Measurements from ENCODE around the gene BCAT1.

The BCAT1 gene

DNA sequence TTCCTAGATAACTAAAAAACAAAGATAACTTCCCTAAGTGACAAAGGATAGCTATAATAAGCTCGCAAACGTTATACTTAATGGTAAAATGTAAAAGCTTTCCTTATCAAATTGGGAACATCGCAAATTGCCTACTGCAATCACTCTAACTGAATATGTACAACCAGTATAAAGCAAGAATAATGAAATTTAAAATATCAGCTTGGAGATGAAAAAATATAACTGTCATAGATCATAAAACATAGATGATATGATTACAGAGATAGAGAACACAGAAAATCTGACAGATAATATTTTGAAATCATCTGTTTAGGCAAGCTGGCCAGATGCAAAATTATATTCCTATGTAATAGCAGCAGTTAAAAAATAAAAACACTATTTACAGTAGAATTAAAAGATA lies 64.0 kb downstream of the BCAT1 start:
- TF ChIP-seq, protein P1, sequence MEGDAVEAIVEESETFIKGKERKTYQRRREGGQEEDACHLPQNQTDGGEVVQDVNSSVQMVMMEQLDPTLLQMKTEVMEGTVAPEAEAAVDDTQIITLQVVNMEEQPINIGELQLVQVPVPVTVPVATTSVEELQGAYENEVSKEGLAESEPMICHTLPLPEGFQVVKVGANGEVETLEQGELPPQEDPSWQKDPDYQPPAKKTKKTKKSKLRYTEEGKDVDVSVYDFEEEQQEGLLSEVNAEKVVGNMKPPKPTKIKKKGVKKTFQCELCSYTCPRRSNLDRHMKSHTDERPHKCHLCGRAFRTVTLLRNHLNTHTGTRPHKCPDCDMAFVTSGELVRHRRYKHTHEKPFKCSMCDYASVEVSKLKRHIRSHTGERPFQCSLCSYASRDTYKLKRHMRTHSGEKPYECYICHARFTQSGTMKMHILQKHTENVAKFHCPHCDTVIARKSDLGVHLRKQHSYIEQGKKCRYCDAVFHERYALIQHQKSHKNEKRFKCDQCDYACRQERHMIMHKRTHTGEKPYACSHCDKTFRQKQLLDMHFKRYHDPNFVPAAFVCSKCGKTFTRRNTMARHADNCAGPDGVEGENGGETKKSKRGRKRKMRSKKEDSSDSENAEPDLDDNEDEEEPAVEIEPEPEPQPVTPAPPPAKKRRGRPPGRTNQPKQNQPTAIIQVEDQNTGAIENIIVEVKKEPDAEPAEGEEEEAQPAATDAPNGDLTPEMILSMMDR (IDR thresholded peaks at IDR 0.05): no peak
- Histone ChIP-seq H3K36me3 (no peaks in the 10 kb centered on the region), H3K4me1 (ENCODE audit: control insufficient read depth in 1 of 2, insufficient read depth in 1 of 2, low read depth in 1 of 2, low read length in 1 of 2) (no peaks in the 10 kb centered on the region)

DNA sequence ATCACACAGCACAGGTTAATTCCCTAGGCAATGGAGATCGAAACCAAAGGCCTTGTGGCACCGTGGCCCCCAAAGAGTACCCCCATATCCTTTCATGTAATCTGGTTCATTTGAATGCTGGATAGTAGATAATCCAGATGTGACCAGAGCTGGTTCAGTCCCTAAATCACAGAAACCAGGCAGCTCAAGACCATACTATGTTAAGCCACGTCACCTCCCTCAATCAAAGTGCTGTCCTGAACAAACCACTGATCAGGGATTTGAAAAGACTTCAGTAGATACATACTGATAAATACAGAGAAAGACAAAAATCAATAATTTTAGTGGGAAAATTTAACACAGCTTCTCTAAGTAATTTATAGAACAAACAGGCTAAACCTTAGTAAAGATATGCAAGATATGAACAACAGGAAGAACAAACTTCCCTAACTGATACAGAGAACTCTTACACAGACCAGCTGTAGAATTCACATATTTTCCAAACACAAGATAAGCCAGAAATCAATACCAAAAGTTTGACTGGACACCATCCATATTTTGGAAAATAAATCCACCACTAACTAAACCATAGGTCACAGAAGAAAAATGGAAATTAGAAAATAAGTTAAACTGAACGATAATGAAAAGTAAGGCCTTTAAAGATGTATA lies 67.1 kb downstream of the BCAT1 start:
- no peaks in the 10 kb centered on the region for H3K4me1 ChIP-seq (ENCODE audit: control insufficient read depth in 1 of 2, insufficient read depth in 1 of 2, low read depth in 1 of 2, low read length in 1 of 2)
- no peaks in the 10 kb centered on the region for H3K27me3 ChIP-seq
- no peak overlapping the region for H3K27ac ChIP-seq
- H3K36me3 ChIP-seq: no peaks in the 10 kb centered on the region
- H3K9me3 ChIP-seq: no peaks in the 10 kb centered on the region
- TF ChIP-seq, protein P1 (IDR thresholded peaks at IDR 0.05): no peak
- H3K4me3 ChIP-seq (ENCODE audit: low read depth in 1 of 2, low read length in 1 of 2): no peak overlapping the region

More for the DNA sequence above, 64.0 kb downstream of the BCAT1 start:
- Histone ChIP-seq H3K9me3 (no peaks in the 10 kb centered on the region), H3K27ac (no peak overlapping the region), H3K27me3 (no peaks in the 10 kb centered on the region), H3K4me3 (ENCODE audit: low read depth in 1 of 2, low read length in 1 of 2) (no peak overlapping the region)

GRCh38 chr12:24881227-24881626 lies 67.7 kb downstream of the BCAT1 start:
- Histone ChIP-seq H3K9me3 (no peaks in the 10 kb centered on the region), H3K36me3 (no peaks in the 10 kb centered on the region), H3K4me1 (ENCODE audit: control insufficient read depth in 1 of 2, insufficient read depth in 1 of 2, low read depth in 1 of 2, low read length in 1 of 2) (no peaks in the 10 kb centered on the region), H3K27me3 (no peaks in the 10 kb centered on the region), H3K4me3 (ENCODE audit: low read depth in 1 of 2, low read length in 1 of 2) (no peak overlapping the region), H3K27ac (no peak overlapping the region)
- TF ChIP-seq, protein P1 (IDR thresholded peaks at IDR 0.05): no peak

DNA sequence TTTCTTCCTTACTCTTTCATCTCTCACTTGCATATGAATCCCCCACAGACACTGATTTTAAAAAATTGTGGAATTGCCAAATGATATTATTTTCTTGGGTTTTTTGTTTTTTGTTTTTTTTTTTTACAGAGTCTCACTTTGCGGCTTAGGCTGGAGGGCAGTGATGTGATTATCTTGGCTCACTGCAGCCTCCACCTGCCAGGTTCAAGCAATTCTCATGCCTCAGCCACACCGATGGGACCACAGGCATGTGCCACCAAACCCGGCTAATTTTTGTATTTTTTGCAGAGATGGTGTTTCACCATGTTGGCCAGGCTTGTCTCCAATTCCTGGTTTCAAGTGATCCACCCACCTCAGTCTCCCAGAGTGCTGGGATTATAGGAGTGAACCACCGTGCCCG lies 68.2 kb downstream of the BCAT1 start:
- Histone ChIP-seq H3K36me3 (no peaks in the 10 kb centered on the region), H3K27ac (no peak overlapping the region), H3K9me3 (no peaks in the 10 kb centered on the region), H3K27me3 (no peaks in the 10 kb centered on the region), H3K4me3 (ENCODE audit: low read depth in 1 of 2, low read length in 1 of 2) (no peak overlapping the region), H3K4me1 (ENCODE audit: control insufficient read depth in 1 of 2, insufficient read depth in 1 of 2, low read depth in 1 of 2, low read length in 1 of 2) (no peaks in the 10 kb centered on the region)
- TF ChIP-seq, protein P1 (IDR thresholded peaks at IDR 0.05): no peak

GRCh38 chr12:24879644-24880043 lies 69.3 kb downstream of the BCAT1 start:
- no peak overlapping the region for H3K4me3 ChIP-seq (ENCODE audit: low read depth in 1 of 2, low read length in 1 of 2)
- no peaks in the 10 kb centered on the region for H3K36me3 ChIP-seq
- H3K9me3 ChIP-seq: no peaks in the 10 kb centered on the region
- no peaks in the 10 kb centered on the region for H3K4me1 ChIP-seq (ENCODE audit: control insufficient read depth in 1 of 2, insufficient read depth in 1 of 2, low read depth in 1 of 2, low read length in 1 of 2)
- H3K27ac ChIP-seq: no peak overlapping the region
- no peaks in the 10 kb centered on the region for H3K27me3 ChIP-seq
- TF ChIP-seq, protein P1 (IDR thresholded peaks at IDR 0.05): no peak

Measured in neutrophil (primary cell).